ENCODE data around the gene DSN1. TPM values are rescaled to one million over a fixed set of nuclear protein-coding genes. Genes with fewer than 3 reads are reported as not detected.

The DSN1 gene
- total and polyA plus RNA-seq, 2 of the 8 experiments (the other 6 are each of a cell fraction or from before 2014, with no cell fraction given): 12.0 to 26.2 TPM

GRCh38 chr20:36795691-36796090 is 22.1 kb upstream of the DSN1 start:
- Histone ChIP-seq H3K27me3 (replicated peaks in 1 of 4; ENCODE audit: control insufficient read depth in 3 of 4, extremely low read depth in 1 of 4, insufficient read depth in 3 of 4, low read length in 3 of 4) (no peaks in the 10 kb centered on the region), H3K79me1 (ENCODE audit: low read depth, low read length) (no peaks in the 10 kb centered on the region), H3K9ac (replicated peaks in 1 of 4; ENCODE audit: extremely low read depth in 1 of 4, low read depth in 3 of 4, low read length in 3 of 4) (no peak overlapping the region), H2BK20ac (ENCODE audit: low read length) (no peak overlapping the region), H4K5ac (ENCODE audit: insufficient read length, low read depth, low read length) (no peak overlapping the region), H3K4me2 (ENCODE audit: insufficient read depth in 1 of 2, low read depth in 2 of 2, low read length in 2 of 2) (no peak overlapping the region), H3K4ac (replicated peaks; ENCODE audit: insufficient read length, low read depth, low read length) (no peak overlapping the region), H3K23ac (ENCODE audit: insufficient read length) (no peak overlapping the region), H4K8ac (ENCODE audit: extremely low read depth, insufficient read depth, low read length) (no peak overlapping the region), H4K20me1 (replicated peaks in 1 of 2; ENCODE audit: control insufficient read depth in 1 of 2, insufficient read depth in 2 of 2, low read length in 2 of 2) (no peaks in the 10 kb centered on the region), H2BK120ac (replicated peaks; ENCODE audit: low read depth, low read length) (no peak overlapping the region), H3K18ac (ENCODE audit: extremely low read depth, low read length) (no peak overlapping the region), H3K79me2 (ENCODE audit: control insufficient read depth in 1 of 2, insufficient read depth in 2 of 2, low read length in 2 of 2) (no peaks in the 10 kb centered on the region), H2BK5ac (ENCODE audit: low read depth, low read length) (no peak overlapping the region), H3K27ac (ENCODE audit: low read depth, low read length) (no peak overlapping the region), H3K36me3 (ENCODE audit: control insufficient read depth in 2 of 4, insufficient read depth in 4 of 4, low read length in 3 of 4) (peaks cover 5 to 61% (median 39%) of the 10 kb centered on the region in 4 experiments; a peak in 7 of 8 replicates), H3K14ac (ENCODE audit: insufficient read length) (no peak overlapping the region), H2AK5ac (ENCODE audit: low read depth, low read length) (no peak overlapping the region), H4K91ac (replicated peaks; ENCODE audit: insufficient read length, low read length) (no peak overlapping the region), H3K4me3 (ENCODE audit: extremely low read depth in 1 of 4, insufficient read depth in 2 of 4, low read depth in 3 of 4, low read length in 4 of 4) (no peak overlapping the region), H3K23me2 (ENCODE audit: low read depth, low read length) (no peaks in the 10 kb centered on the region), H2AFZ (ENCODE audit: low read length) (no peak overlapping the region), H3K56ac (replicated peaks; ENCODE audit: insufficient read length, low read depth, low read length) (no peak overlapping the region), H3K4me1 (replicated peaks in 1 of 4; ENCODE audit: control insufficient read depth in 3 of 4, insufficient read depth in 4 of 4, low read length in 3 of 4) (no peaks in the 10 kb centered on the region), H3K9me3 (ENCODE audit: insufficient read depth in 2 of 2, low read depth in 1 of 2, low read length in 1 of 2) (no peaks in the 10 kb centered on the region), H2BK15ac (ENCODE audit: low read length) (no peak overlapping the region), H2BK12ac (ENCODE audit: low read depth, low read length) (no peak overlapping the region)
- FAIRE-seq (no peak), DNase-seq (ENCODE audit: low read depth in 1 of 2, low spot score in 2 of 2) (no peak)
- ChIA-PET CTCF (ENCODE audit: partially characterized antibody) (interaction anchor here (0.6 to 3.0 kb wide), 10 partner anchors 9 to 91 kb away, joined by 3 to 33 read pairs (median 4); no protein-coding TSS in a partner anchor), POLR2A (ENCODE audit: partially characterized antibody) (interaction anchor here (0.9 kb wide), 1 partner anchor 22 kb away, joined by 3 read pairs; the partner anchor contains the start of gene DSN1)
- 91% methylated on average over 5 of the region's 5 CpGs; no CpG with 5 or more reads in 1 of the 2 experiments for WGBS, 2 experiments (ENCODE audit: extremely low coverage in 1 of 2, insufficient coverage in 1 of 2, insufficient read length in 1 of 2, insufficient replicate concordance in 2 of 2, low coverage in 1 of 2, low lambda C conversion rate in 2 of 2, missing lambda C conversion rate in 1 of 2)
- TF ChIP-seq USF2 (IDR thresholded peaks at IDR 0.05; ENCODE audit: low read length) (no peak), SIN3A (conservative IDR thresholded peaks at IDR 0.05 in 1 of 2, IDR thresholded peaks at IDR 0.05 in 1 of 2; ENCODE audit: low read depth in 1 of 2, low read length in 2 of 2) (no peak), EZH2 (IDR thresholded peaks at IDR 0.05; ENCODE audit: low read depth, low read length, severe bottlenecking) (no peak), TBP (IDR thresholded peaks at IDR 0.05; ENCODE audit: low read depth, low read length) (no peak), POLR2A (IDR thresholded peaks at IDR 0.05; ENCODE audit: control extremely low read depth in 1 of 2, low read depth in 2 of 2, low read length in 2 of 2) (no peak), CTBP2 (IDR thresholded peaks at IDR 0.05; ENCODE audit: borderline replicate concordance, insufficient read depth, insufficient read length, low read length) (no peak), TAF7 (optimal IDR thresholded peaks at IDR 0.05; ENCODE audit: borderline replicate concordance, low read depth, low read length) (no peak), YY1 (IDR thresholded peaks at IDR 0.05; ENCODE audit: low read depth, low read length) (no peak), BRCA1 (IDR thresholded peaks at IDR 0.05; ENCODE audit: low read depth, low read length) (no peak)
- TF ChIP-seq, protein P1, sequence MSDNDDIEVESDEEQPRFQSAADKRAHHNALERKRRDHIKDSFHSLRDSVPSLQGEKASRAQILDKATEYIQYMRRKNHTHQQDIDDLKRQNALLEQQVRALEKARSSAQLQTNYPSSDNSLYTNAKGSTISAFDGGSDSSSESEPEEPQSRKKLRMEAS (IDR thresholded peaks at IDR 0.05): no peak

All from H1 (cell line).